Heart left ventricle (tissue), 16 donors: ENCODE measurements around the gene NACC2. TPM values are rescaled to one million over a fixed set of nuclear protein-coding genes. Genes with fewer than 3 reads are reported as not detected.
A peak's percentile ranks its signal among the peaks of the same experiment; 100 is the strongest.
"Not testable (repeated sequence)": the region's sequence is repeated elsewhere in the genome, so short reads cannot be mapped to it uniquely, and the experiment has no call there.

Experiments
- ATAC-seq, 4 donors: fragments of 200-7000 bp; cut with Tn5 transposase; one replicate each; pipeline ENCODE4 v1.9.1; 2020 to 2022; ENCODE audit warnings: moderate library complexity in 4 of 4, mild to moderate bottlenecking in 3 of 4, moderate number of reproducible peaks in 1 of 4
- DNase-seq, 5 donors: peaks; one replicate each; pipeline ENCODE4 v3.0.0-alpha.2; 2020
- H3K27ac ChIP-seq, 12 donors: fragments of 200-600 bp; sonication (generic) in 4 of 12; one replicate each; pipeline versions ENCODE4 v1.5.0 to v1.8.0; 2016 to 2022; ENCODE audit warnings: mild to moderate bottlenecking in 2 of 12
- H3K27me3 ChIP-seq, 9 donors: fragments of 200-600 bp; sonication (generic) in 2 of 9; one replicate each; pipeline versions ENCODE4 v1.5.1 to v1.8.0; 2016 to 2022; ENCODE audit warnings: mild to moderate bottlenecking in 3 of 9
- H3K36me3 ChIP-seq, 9 donors: fragments of 200-600 bp; sonication (generic) in 2 of 9; one replicate each; pipeline versions ENCODE4 v1.5.0 to v1.8.0; 2018 to 2022; ENCODE audit warnings: mild to moderate bottlenecking in 2 of 9
- H3K4me1 ChIP-seq, 12 donors: fragments of 200-600 bp; sonication (generic) in 4 of 12; one replicate each; pipeline versions ENCODE4 v1.5.0 to v1.8.0; 2016 to 2022; ENCODE audit warnings: mild to moderate bottlenecking in 3 of 12
- H3K4me3 ChIP-seq, 12 donors: fragments of 200-600 bp; sonication (generic) in 4 of 12; one replicate each; pipeline versions ENCODE4 v1.5.0 to v1.8.0; 2017 to 2022; ENCODE audit warnings: mild to moderate bottlenecking in 9 of 12, moderate library complexity in 4 of 12
- H3K9me3 ChIP-seq, 12 donors: fragments of 200-600 bp; sonication (generic) in 4 of 12; one replicate each; pipeline versions ENCODE4 v1.5.0 to v1.8.0; 2016 to 2022; ENCODE audit warnings: mild to moderate bottlenecking in 1 of 12
- CTCF ChIP-seq, 12 donors: fragments of 200-600 bp; sonication (generic) in 4 of 12; IDR thresholded peaks; one replicate each; pipeline versions ENCODE4 v1.5.0 to v1.8.0; 2018 to 2022; ENCODE audit warnings: antibody characterized with exemption in 12 of 12, mild to moderate bottlenecking in 5 of 12
- POLR2A ChIP-seq, 2 donors: fragments of 450-650 bp; IDR thresholded peaks; one replicate each; pipeline ENCODE4 v1.6.1; 2017; ENCODE audit warnings: antibody characterized with exemption in 2 of 2, mild to moderate bottlenecking in 2 of 2, moderate library complexity in 2 of 2
- WGBS, 4 donors: extraction: QIAGEN DNeasy Blood & Tissue Kit in 2 of 4; methylation state at CpG; one replicate each; pipeline versions ENCODE4 v1.1.5 to v1.1.7; 2013 to 2018; 5-methylcytosine and 5-hydroxymethylcytosine counted together
- intact Hi-C, 10 donors: fragments of 100-400 bp; cut with DNase I; formaldehyde crosslinking; loops; one replicate each; pipeline versions ENCODE4 v1.11.1 to v1.14.2; 2022
- polyA plus RNA-seq, 2 donors: library from polyadenylated mRNA; stranded (reverse); fragments of 200-250 nt; gene quantifications; one replicate each; pipeline ENCODE4 v1.2.3, GENCODE V29; 2013
- total RNA-seq, 9 donors: library from RNA; depleted of rRNA in 2 of 9; stranded (reverse); fragments of >200 nt in 2 of 9; fragmentation: NEBNext Ultra II Directional in 3 of 9; extraction: Animal tissue kit (Norgen Biotek cat#: 25700) in 3 of 9; gene quantifications; one replicate each; pipeline versions ENCODE4 v1.1.0 to v1.2.4, GENCODE V29; 2016 to 2023
- donor health status: ischemic (EF 13 %, LVEDD 7.1; RV severe dilation, severe dysfunction).
- donor health status: healthy with polysubstance abuse.
- donor health status: DM: no; HTN: yes; CAD: no.
- donor health status: DM: no; HTN: no; CAD: no.
- donor health status: ischemic (EF 25% LVEDD 6.9; RV normal size, moderate dysfunction).
- donor health status: ischemic (EF 25% LVEDD 5.7; RV mildly dilated, moderate dysfunction).
- donor health status: healthy.
- donor health status: DM: yes; HTN: yes; CAD: no.
- donor health status: ischemic (EF 35%, LVEDD 5.7; RV mildly dilated, moderate dysfunction).
- donor health status: nonischemic (EF 11% LVEDD 7.7; RV severe dilation, severe dysfunction).
- donor health status: DM: yes; HTN: yes; CAD: no.
- donor health status: PGD.
- donor health status: ischemic (EF 29% LVEDD 5.4; RV normal size, mild dysfunction).
- donor health status: nonischemic (EF 23%, LVEDD 6.1; RV moderate dilation, normal function).

Gene NACC2
- total and polyA plus RNA-seq, 11 donors = 17.9 to 66.5 (median 47.4) TPM

- ATAC-seq = peak; percentile 5 to 66 (median 36)
- Histone ChIP-seq H3K36me3 (no peaks in the 10 kb centered on the region), H3K9me3 (no peaks in the 10 kb centered on the region), H3K4me3 (peak overlapping the region in 1 of 12 donors; percentile 7), H3K27ac (peak overlapping the region in 9 of 12 donors; percentile 18 to 68 (median 55)), H3K4me1 (peaks cover 20 to 67% (median 62%) of the 10 kb centered on the region in 12 donors), H3K27me3 (no peaks in the 10 kb centered on the region)
- DNase-seq = peak; percentile 80 to 90 (median 88)
- TF ChIP-seq CTCF (IDR thresholded peaks at IDR 0.05) (no peak), POLR2A (IDR thresholded peaks at IDR 0.05) (no peak)
- intact Hi-C loops = loop anchor here in 1 of 10 donors (5.0 kb wide), 1 partner anchor 93 kb away; no protein-coding TSS in a partner anchor
- WGBS, 4 donors = 4 to 24% (median 9%) methylated on average over 11 to 17 of the region's 17 CpGs
Measured at GRCh38 chr9:136105398-136106135, 10.5 kb upstream of the NACC2 start.

GRCh38 chr9:136104916-136105315 is 9.8 kb upstream of the NACC2 start:
- no peak for DNase-seq
- H3K36me3 ChIP-seq = no peaks in the 10 kb centered on the region
- H3K4me1 ChIP-seq = peaks cover 20 to 61% (median 56%) of the 10 kb centered on the region in 12 donors
- H3K27me3 ChIP-seq = no peaks in the 10 kb centered on the region
- no peak for ATAC-seq
- no peak overlapping the region for H3K4me3 ChIP-seq
- WGBS, 4 donors = 44 to 83% (median 59%) methylated on average over 2 to 6 of the region's 6 CpGs
- H3K9me3 ChIP-seq = no peaks in the 10 kb centered on the region
- peak overlapping the region in 3 of 12 donors; percentile 55 to 67 (median 55) for H3K27ac ChIP-seq
- no peak for TF ChIP-seq POLR2A (IDR thresholded peaks at IDR 0.05)
- no peak for TF ChIP-seq CTCF (IDR thresholded peaks at IDR 0.05)
- intact Hi-C loops = loop anchor here in 1 of 10 donors (5.0 kb wide), 1 partner anchor 93 kb away; no protein-coding TSS in a partner anchor

- intact Hi-C loops = no loop called here
- Histone ChIP-seq H3K4me1 (peaks cover 20 to 58% (median 52%) of the 10 kb centered on the region in 12 donors), H3K4me3 (no peak overlapping the region), H3K36me3 (no peaks in the 10 kb centered on the region), H3K9me3 (no peaks in the 10 kb centered on the region), H3K27ac (no peak overlapping the region), H3K27me3 (no peaks in the 10 kb centered on the region)
- 49 to 88% (median 67%) methylated on average over 1 of the region's 1 CpG for WGBS, 4 donors
- no peak for DNase-seq
- no peak for ATAC-seq
- TF ChIP-seq POLR2A (IDR thresholded peaks at IDR 0.05) = no peak
- TF ChIP-seq CTCF (IDR thresholded peaks at IDR 0.05) = no peak
Measured at GRCh38 chr9:136104488-136104800, 9.4 kb upstream of the NACC2 start.

- ATAC-seq (no peak), DNase-seq (no peak)
- Histone ChIP-seq H3K36me3 (no peaks in the 10 kb centered on the region), H3K4me1 (peaks cover 16 to 57% (median 50%) of the 10 kb centered on the region in 12 donors), H3K9me3 (no peaks in the 10 kb centered on the region), H3K4me3 (no peak overlapping the region), H3K27me3 (no peaks in the 10 kb centered on the region), H3K27ac (no peak overlapping the region)
- intact Hi-C loops = no loop called here
- 66 to 72% (median 66%) methylated on average over 18 to 34 of the region's 34 CpGs for WGBS, 4 donors
- no peak for TF ChIP-seq POLR2A (IDR thresholded peaks at IDR 0.05)
- TF ChIP-seq CTCF (IDR thresholded peaks at IDR 0.05) = no peak
Measured at GRCh38 chr9:136103651-136104487, 8.8 kb upstream of the NACC2 start.

- H3K4me1 ChIP-seq = peaks cover 16 to 40% (median 32%) of the 10 kb centered on the region in 12 donors
- H3K27ac ChIP-seq, intact Hi-C loops, H3K27me3 ChIP-seq, H3K36me3 ChIP-seq, ATAC-seq, H3K9me3 ChIP-seq, H3K4me3 ChIP-seq, DNase-seq: not testable (repeated sequence)
- 94 to 98% (median 95%) methylated on average over 8 to 13 of the region's 27 CpGs; no CpG with 5 or more reads in 1 of the 4 donors for WGBS, 4 donors
Measured at GRCh38 chr9:136101615-136102074, 6.6 kb upstream of the NACC2 start.
